Activated T-cell treated with anti-CD3 and anti-CD28 coated beads for 4 hours (primary cell): ENCODE measurements around the gene PRDM16.
A peak's percentile ranks its signal among the peaks of the same experiment; 100 is the strongest.

Experiments used
- DNase-seq: peaks from one replicate; pipeline ENCODE4 v3.0.0-alpha.2; 2020

PRDM16 gene

GRCh38 chr1:3292868-3293562 lies 224.0 kb downstream of the PRDM16 start:
- no peak for DNase-seq

- no peak for DNase-seq
These were observed 224.6 kb downstream of the PRDM16 start for GRCh38 chr1:3293563-3294080.

- no peak for DNase-seq
These were observed 225.4 kb downstream of the PRDM16 start for GRCh38 chr1:3294450-3294849.

GRCh38 chr1:3295846-3296245 lies 226.8 kb downstream of the PRDM16 start:
- DNase-seq = no peak

GRCh38 chr1:3296326-3296725 lies 227.3 kb downstream of the PRDM16 start:
- no peak for DNase-seq

GRCh38 chr1:3296826-3297225 lies 227.8 kb downstream of the PRDM16 start:
- no peak for DNase-seq

- DNase-seq = no peak
These were observed 228.8 kb downstream of the PRDM16 start for GRCh38 chr1:3297756-3298155.

GRCh38 chr1:3298197-3298596 lies 229.2 kb downstream of the PRDM16 start:
- no peak for DNase-seq

- DNase-seq = no peak
These were observed 235.2 kb downstream of the PRDM16 start for GRCh38 chr1:3304246-3304645.

GRCh38 chr1:3304692-3305091 lies 235.7 kb downstream of the PRDM16 start:
- no peak for DNase-seq

- no peak for DNase-seq
These were observed 236.2 kb downstream of the PRDM16 start for GRCh38 chr1:3305156-3305555.

GRCh38 chr1:3306583-3307291 lies 237.7 kb downstream of the PRDM16 start:
- DNase-seq = no peak

GRCh38 chr1:3307359-3307758 lies 238.4 kb downstream of the PRDM16 start:
- no peak for DNase-seq

- DNase-seq = no peak
These were observed 239.1 kb downstream of the PRDM16 start for GRCh38 chr1:3308053-3308452.

- no peak for DNase-seq
These were observed 241.9 kb downstream of the PRDM16 start for GRCh38 chr1:3310718-3311400.

GRCh38 chr1:3311711-3312110 lies 242.7 kb downstream of the PRDM16 start:
- no peak for DNase-seq

GRCh38 chr1:3312310-3312897 lies 243.4 kb downstream of the PRDM16 start:
- DNase-seq = no peak

- peak; percentile 36 for DNase-seq
These were observed 244.0 kb downstream of the PRDM16 start for GRCh38 chr1:3312898-3313575.

GRCh38 chr1:3313576-3313950 lies 244.6 kb downstream of the PRDM16 start:
- DNase-seq = no peak

GRCh38 chr1:3314491-3315381 lies 245.7 kb downstream of the PRDM16 start:
- DNase-seq = no peak

- DNase-seq = no peak
These were observed 246.7 kb downstream of the PRDM16 start for GRCh38 chr1:3315399-3316339.
